Keratinocyte (primary cell): Measurements from ENCODE around the gene PDE4C. TPM values are rescaled to one million over a fixed set of nuclear protein-coding genes. Genes with fewer than 3 reads are reported as not detected.
A peak's percentile ranks its signal among the peaks of the same experiment; 100 is the strongest.

Experiments used
- DNase-seq: peaks from one replicate; pipeline ENCODE4 v3.0.0-alpha.2; 2011; ENCODE audit warnings: low read depth, missing footprints, low spot score
- FAIRE-seq: peaks from 2 replicates; lab custom pipeline; 2011; peaks lifted over from hg19 to GRCh38; lab: Jason Lieb, UNC
- H2AFZ ChIP-seq: 2 replicates; pipeline ENCODE4 v1.6.0; 2012; ENCODE audit warnings: low read length, control low read depth, inconsistent platforms; ENCODE audit not compliant: control insufficient read depth
- H3K27ac ChIP-seq: 2 replicates; pipeline ENCODE4 v1.5.1; 2011; ENCODE audit warnings: low read length; ENCODE audit not compliant: control insufficient read depth, insufficient read depth
- H3K27me3 ChIP-seq: 3 replicates; pipeline ENCODE4 v1.6.0; 2011; ENCODE audit warnings: low read length; ENCODE audit not compliant: control insufficient read depth, insufficient read depth; ENCODE audit errors: extremely low read depth
- H3K36me3 ChIP-seq, 2 experiments: 2 replicates in 1 of 2; 3 replicates in 1 of 2; pipeline ENCODE4 v1.5.1; 2011; ENCODE audit warnings: low read length in 2 of 2, mild to moderate bottlenecking in 1 of 2; ENCODE audit not compliant: control insufficient read depth in 2 of 2, insufficient read depth in 2 of 2; ENCODE audit errors: extremely low read depth in 1 of 2
- H3K4me1 ChIP-seq: 3 replicates; pipeline ENCODE4 v1.5.1; 2011; ENCODE audit warnings: low read length; ENCODE audit not compliant: control insufficient read depth, insufficient read depth; ENCODE audit errors: extremely low read depth
- H3K4me2 ChIP-seq: 3 replicates; pipeline ENCODE4 v1.6.0; 2011; ENCODE audit warnings: low read depth, low read length; ENCODE audit not compliant: control insufficient read depth, insufficient read depth; ENCODE audit errors: extremely low read depth
- H3K4me3 ChIP-seq, 3 experiments: fragments of 200-600 bp in 1 of 3; sonication (generic) in 1 of 3; 2 replicates in 2 of 3; 3 replicates in 1 of 3; pipeline ENCODE4 v1.5.1; 2011 to 2016; ENCODE audit warnings: low read length in 3 of 3, mild to moderate bottlenecking in 3 of 3, control low read depth in 2 of 3, inconsistent platforms in 1 of 3, low read depth in 1 of 3, mixed read lengths in 1 of 3, mixed run types in 1 of 3, moderate library complexity in 1 of 3; ENCODE audit not compliant: control insufficient read depth in 2 of 3, insufficient read depth in 2 of 3; ENCODE audit errors: extremely low read depth in 1 of 3
- H3K79me2 ChIP-seq: 2 replicates; pipeline ENCODE4 v1.6.0; 2012; ENCODE audit warnings: low read length; ENCODE audit not compliant: control insufficient read depth, insufficient read depth
- H3K9ac ChIP-seq: 3 replicates; pipeline ENCODE4 v1.6.0; 2011; ENCODE audit warnings: low read length; ENCODE audit not compliant: control insufficient read depth, insufficient read depth; ENCODE audit errors: extremely low read depth
- H3K9me1 ChIP-seq: 3 replicates; pipeline ENCODE4 v1.6.0; 2011; ENCODE audit warnings: low read length; ENCODE audit not compliant: control insufficient read depth, insufficient read depth; ENCODE audit errors: extremely low read depth
- H3K9me3 ChIP-seq: 2 replicates; pipeline ENCODE4 v1.5.1; 2012; ENCODE audit warnings: low read depth, low read length; ENCODE audit not compliant: control insufficient read depth
- H4K20me1 ChIP-seq: 3 replicates; pipeline ENCODE4 v1.6.0; 2011; ENCODE audit warnings: low read length; ENCODE audit not compliant: control insufficient read depth, insufficient read depth; ENCODE audit errors: extremely low read depth
- CTCF ChIP-seq, 3 experiments: IDR thresholded peaks in 1 of 3; conservative IDR thresholded peaks in 1 of 3; optimal IDR thresholded peaks in 1 of 3; 2 replicates in 2 of 3; 3 replicates in 1 of 3; pipeline versions ENCODE3 to v1.5.1; 2011; ENCODE audit warnings: low read length in 3 of 3, mild to moderate bottlenecking in 3 of 3, moderate library complexity in 2 of 3, control low read depth in 1 of 3, inconsistent platforms in 1 of 3; ENCODE audit not compliant: insufficient read depth in 2 of 3; ENCODE audit errors: extremely low read depth in 1 of 3
- EZH2 ChIP-seq: IDR thresholded peaks from one replicate; pipeline ENCODE4 v1.6.1; 2012; ENCODE audit warnings: inconsistent platforms, mild to moderate bottlenecking, low read length, moderate library complexity
- dilution Hi-C: fragments of 300-500 bp; cut with MboI; formaldehyde crosslinking; loops from one replicate; pipeline ENCODE4 v1.7.0; 2020; ENCODE audit warnings: low sequenced_read_pairs; ENCODE audit not compliant: extremely low pct_ligation_motif_present
- polyA plus RNA-seq, 5 experiments: library from polyadenylated mRNA; depleted of rRNA in 3 of 5; stranded (reverse) in 3 of 5; stranded (forward) in 1 of 5; unstranded in 1 of 5; fragments of >200 nt; gene quantifications; 1 replicate in 1 of 5; 2 replicates in 3 of 5; 3 replicates in 1 of 5; pipeline versions ENCODE4 v1.2.1 to v1.2.3, GENCODE V29; 2011 to 2012; ENCODE audit warnings: missing spikeins in 2 of 5, low read depth in 1 of 5, low replicate concordance in 1 of 5

The PDE4C gene
- polyA plus RNA-seq, 1 donor (not counting 4 experiments of a cell fraction or from before 2014, with no cell fraction given): not detected

- Histone ChIP-seq H3K79me2 (no peaks in the 10 kb centered on the region), H3K9me1 (no peaks in the 10 kb centered on the region), H3K9me3 (no peaks in the 10 kb centered on the region), H3K27me3 (no peaks in the 10 kb centered on the region), H3K36me3 (no peaks in the 10 kb centered on the region), H3K4me3 (no peak overlapping the region), H3K4me1 (peaks cover 21% of the 10 kb centered on the region), H3K4me2 (no peak overlapping the region), H2AFZ (no peak overlapping the region), H4K20me1 (no peaks in the 10 kb centered on the region), H3K9ac (no peak overlapping the region), H3K27ac (no peak overlapping the region)
- FAIRE-seq (no peak), DNase-seq (no peak)
- TF ChIP-seq EZH2 (no peak), CTCF (optimal IDR thresholded peaks at IDR 0.05 in 1 of 3, IDR thresholded peaks at IDR 0.05 in 1 of 3, conservative IDR thresholded peaks at IDR 0.05 in 1 of 3; ENCODE audit: extremely low read depth in 1 of 3, insufficient read depth in 2 of 3, low read length in 3 of 3) (no peak)
- dilution Hi-C loops: no loop called here
Measured at GRCh38 chr19:18257503-18258470, 31.5 kb upstream of the PDE4C start.

GRCh38 chr19:18254546-18255503 is 28.6 kb upstream of the PDE4C start:
- Histone ChIP-seq H3K4me3 (no peak overlapping the region), H3K9me3 (no peaks in the 10 kb centered on the region), H3K4me2 (peak overlapping the region; percentile 10), H3K27me3 (no peaks in the 10 kb centered on the region), H3K9me1 (no peaks in the 10 kb centered on the region), H3K36me3 (no peaks in the 10 kb centered on the region), H3K27ac (no peak overlapping the region), H3K4me1 (peaks cover 21% of the 10 kb centered on the region), H4K20me1 (no peaks in the 10 kb centered on the region), H3K79me2 (no peaks in the 10 kb centered on the region), H2AFZ (no peak overlapping the region), H3K9ac (no peak overlapping the region)
- dilution Hi-C loops: no loop called here
- TF ChIP-seq CTCF (optimal IDR thresholded peaks at IDR 0.05 in 1 of 3, IDR thresholded peaks at IDR 0.05 in 1 of 3, conservative IDR thresholded peaks at IDR 0.05 in 1 of 3; ENCODE audit: extremely low read depth in 1 of 3, insufficient read depth in 2 of 3, low read length in 3 of 3) (peak in 2 of 3 experiments; percentile 73 to 74), EZH2 (no peak)
- FAIRE-seq (no peak), DNase-seq (no peak)
